Esophagus muscularis mucosa (tissue), 4 donors: ENCODE results near the gene EFNB1. TPM values are rescaled to one million over a fixed set of nuclear protein-coding genes. Genes with fewer than 3 reads are reported as not detected.

Experiments
- DNase-seq: peaks from one replicate; pipeline ENCODE4 v3.0.0-alpha.2; 2017; ENCODE audit errors: extremely low spot score
- H3K27ac ChIP-seq, 4 donors: fragments of 200-600 bp; sonication (generic); replicated peaks in 1 of 4; 1 replicate in 3 of 4; 2 replicates in 1 of 4; pipeline ENCODE4 v1.5.1; 2016 to 2019; ENCODE audit warnings: mild to moderate bottlenecking in 1 of 4
- H3K27me3 ChIP-seq, 4 donors: fragments of 200-600 bp; sonication (generic); one replicate each; pipeline versions ENCODE4 v1.5.1 to v1.6.0; 2016 to 2019
- H3K36me3 ChIP-seq, 4 donors: fragments of 200-600 bp; sonication (generic); one replicate each; pipeline ENCODE4 v1.5.1; 2016 to 2019
- H3K4me1 ChIP-seq, 4 donors: fragments of 200-600 bp; sonication (generic); one replicate each; pipeline ENCODE4 v1.5.1; 2016 to 2019
- H3K4me3 ChIP-seq, 4 donors: fragments of 200-600 bp; sonication (generic); 1 replicate in 2 of 4; 2 replicates in 2 of 4; pipeline ENCODE4 v1.5.1; 2016 to 2019; ENCODE audit warnings: mild to moderate bottlenecking in 4 of 4, moderate library complexity in 1 of 4
- H3K9me3 ChIP-seq, 4 donors: fragments of 200-600 bp; sonication (generic); 1 replicate in 3 of 4; 2 replicates in 1 of 4; pipeline ENCODE4 v1.5.1; 2016 to 2019
- CTCF ChIP-seq, 3 experiments: fragments of 200-600 bp in 2 of 3; fragments of 450-650 bp in 1 of 3; sonication (generic) in 2 of 3; IDR thresholded peaks; one replicate each; pipeline ENCODE4 v1.5.1; 2017 to 2019; ENCODE audit warnings: antibody characterized with exemption in 3 of 3, mild to moderate bottlenecking in 2 of 3, moderate library complexity in 1 of 3
- EP300 ChIP-seq: sonication (generic); formaldehyde crosslinking; IDR thresholded peaks from one replicate; pipeline ENCODE4 v1.6.1; 2017; ENCODE audit warnings: antibody characterized with exemption
- POLR2A ChIP-seq: fragments of 450-650 bp; IDR thresholded peaks from one replicate; pipeline ENCODE4 v1.6.1; 2017; ENCODE audit warnings: antibody characterized with exemption, moderate library complexity, mild to moderate bottlenecking, low read depth
- POLR2AphosphoS5 ChIP-seq, 2 donors: sonication (generic); formaldehyde crosslinking; IDR thresholded peaks; one replicate each; pipeline ENCODE4 v1.6.1; 2017; ENCODE audit warnings: antibody characterized with exemption in 2 of 2
- WGBS: methylation state at CpG from one replicate; pipeline ENCODE4 v1.1.5; 2018; 5-methylcytosine and 5-hydroxymethylcytosine counted together
- intact Hi-C: fragments of 100-400 bp; cut with DNase I; formaldehyde crosslinking; loops from one replicate; pipeline ENCODE4 v1.15.1; 2023
- total RNA-seq, 4 donors: library from RNA; depleted of rRNA; stranded (reverse); fragments of >200 nt; gene quantifications; one replicate each; pipeline versions ENCODE4 v1.1.0 to v1.2.1, GENCODE V29; 2016

Gene EFNB1
- total RNA-seq, 4 donors from 2014 or later, result 16.2 to 37.3 (median 23.9) TPM

- intact Hi-C loops, result loop anchor here (5.0 to 10.0 kb wide), 2 partner anchors 312 to 564 kb away; no protein-coding TSS in a partner anchor
- WGBS, result 23% methylated on average over 11 of the region's 14 CpGs
- TF ChIP-seq CTCF (IDR thresholded peaks at IDR 0.05), result peak; percentile 48 to 72 (median 61)
- no peak for TF ChIP-seq POLR2AphosphoS5 (IDR thresholded peaks at IDR 0.05)
- no peak for TF ChIP-seq EP300
- Histone ChIP-seq H3K9me3 (no peaks in the 10 kb centered on the region), H3K27me3 (peaks cover 0 to 5% (median 0%) of the 10 kb centered on the region in 4 donors), H3K4me1 (peaks cover 3 to 9% (median 6%) of the 10 kb centered on the region in 4 donors), H3K27ac (no peak overlapping the region), H3K36me3 (no peaks in the 10 kb centered on the region), H3K4me3 (no peak overlapping the region)
- DNase-seq, result peak; percentile 70
Observed at GRCh38 chrX:68822641-68823410, 6.0 kb upstream of the EFNB1 start.

GRCh38 chrX:68823413-68824151 lies 5.2 kb upstream of the EFNB1 start:
- H3K9me3 ChIP-seq, result no peaks in the 10 kb centered on the region
- peaks cover 6 to 16% (median 11%) of the 10 kb centered on the region in 4 donors for H3K4me1 ChIP-seq
- TF ChIP-seq POLR2AphosphoS5 (IDR thresholded peaks at IDR 0.05), result no peak
- TF ChIP-seq CTCF (IDR thresholded peaks at IDR 0.05), result no peak
- TF ChIP-seq POLR2A, result no peak
- TF ChIP-seq EP300, result no peak
- intact Hi-C loops, result loop anchor here (5.0 to 10.0 kb wide), 2 partner anchors 311 to 564 kb away; no protein-coding TSS in a partner anchor
- H3K36me3 ChIP-seq, result no peaks in the 10 kb centered on the region
- no peak overlapping the region for H3K4me3 ChIP-seq
- 79% methylated on average over 6 of the region's 10 CpGs for WGBS
- peaks cover 0 to 6% (median 0%) of the 10 kb centered on the region in 4 donors for H3K27me3 ChIP-seq
- no peak overlapping the region for H3K27ac ChIP-seq
- no peak for DNase-seq

GRCh38 chrX:68824152-68824433 lies 4.7 kb upstream of the EFNB1 start:
- H3K27me3 ChIP-seq, result peaks cover 0 to 6% (median 0%) of the 10 kb centered on the region in 4 donors
- intact Hi-C loops, result loop anchor here (5.0 to 10.0 kb wide), 2 partner anchors 311 to 563 kb away; no protein-coding TSS in a partner anchor
- no peak overlapping the region for H3K27ac ChIP-seq

GRCh38 chrX:68824565-68825125 lies 4.2 kb upstream of the EFNB1 start:
- Histone ChIP-seq H3K27me3 (peaks cover 0 to 6% (median 0%) of the 10 kb centered on the region in 4 donors), H3K27ac (no peak overlapping the region), H3K9me3 (no peaks in the 10 kb centered on the region), H3K4me1 (peaks cover 6 to 17% (median 11%) of the 10 kb centered on the region in 4 donors), H3K36me3 (no peaks in the 10 kb centered on the region), H3K4me3 (no peak overlapping the region)
- 51% methylated on average over 5 of the region's 5 CpGs for WGBS
- intact Hi-C loops, result loop anchor here (5.0 to 10.0 kb wide), 3 partner anchors 310 to 563 kb away; no protein-coding TSS in a partner anchor
- TF ChIP-seq POLR2A (no peak), EP300 (no peak), CTCF (IDR thresholded peaks at IDR 0.05) (no peak), POLR2AphosphoS5 (IDR thresholded peaks at IDR 0.05) (no peak)
- DNase-seq, result peak; percentile 12

More at GRCh38 chrX:68824152-68824433, 4.7 kb upstream of the EFNB1 start:
- H3K4me3 ChIP-seq, result no peak overlapping the region
- TF ChIP-seq CTCF (IDR thresholded peaks at IDR 0.05), result no peak
- no peak for TF ChIP-seq POLR2A
- no peak for TF ChIP-seq POLR2AphosphoS5 (IDR thresholded peaks at IDR 0.05)
- no peaks in the 10 kb centered on the region for H3K36me3 ChIP-seq
- no peak for DNase-seq
- H3K9me3 ChIP-seq, result no peaks in the 10 kb centered on the region
- peaks cover 6 to 17% (median 11%) of the 10 kb centered on the region in 4 donors for H3K4me1 ChIP-seq
